Activated CD8-positive, alpha-beta memory T cell treated with anti-CD3 and anti-CD28 coated beads for 1 hour (primary cell): ENCODE measurements around the gene POU2AF3.

ENCODE experiments used
- DNase-seq, 2 donors: peaks; one replicate each; pipeline ENCODE4 v3.0.0-alpha.2; 2020; ENCODE audit warnings: low read depth in 1 of 2; ENCODE audit errors: extremely low read depth in 1 of 2

The POU2AF3 gene

DNA sequence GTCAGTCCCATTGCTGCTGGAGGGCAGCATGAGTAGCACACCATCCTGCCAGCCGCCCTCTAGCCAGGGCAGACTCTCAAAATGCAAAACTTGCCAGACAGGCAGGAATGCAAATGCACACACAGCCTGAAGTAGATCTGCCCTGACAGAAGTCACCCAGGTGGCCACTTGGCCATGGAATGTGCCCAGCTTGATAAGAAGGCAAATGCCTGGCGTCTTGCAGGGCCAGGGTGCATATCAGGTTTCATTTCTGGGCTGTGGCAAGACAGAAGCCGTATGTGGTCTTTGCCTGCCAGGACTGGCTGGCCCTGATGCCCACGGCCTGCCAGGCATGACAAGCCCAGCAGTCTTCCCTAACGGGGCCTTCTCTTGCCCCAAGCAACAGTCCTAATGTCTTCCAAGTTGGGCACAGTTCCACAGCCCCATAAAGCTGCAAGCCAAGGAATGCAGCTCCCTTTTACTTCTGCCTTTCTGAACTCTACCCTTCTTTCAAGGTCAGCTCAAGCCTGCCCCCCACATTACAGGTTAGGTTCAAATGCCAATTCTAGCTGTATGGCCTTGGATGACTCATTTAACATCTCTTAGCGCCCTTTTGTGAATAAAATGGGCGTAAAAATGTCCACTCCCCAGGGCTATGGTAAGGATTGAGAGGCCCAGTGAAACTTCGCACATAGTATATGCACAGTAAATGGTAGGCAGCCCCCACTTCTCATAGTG lies 29.7 kb downstream of the POU2AF3 start:
- DNase-seq: no peak

DNA sequence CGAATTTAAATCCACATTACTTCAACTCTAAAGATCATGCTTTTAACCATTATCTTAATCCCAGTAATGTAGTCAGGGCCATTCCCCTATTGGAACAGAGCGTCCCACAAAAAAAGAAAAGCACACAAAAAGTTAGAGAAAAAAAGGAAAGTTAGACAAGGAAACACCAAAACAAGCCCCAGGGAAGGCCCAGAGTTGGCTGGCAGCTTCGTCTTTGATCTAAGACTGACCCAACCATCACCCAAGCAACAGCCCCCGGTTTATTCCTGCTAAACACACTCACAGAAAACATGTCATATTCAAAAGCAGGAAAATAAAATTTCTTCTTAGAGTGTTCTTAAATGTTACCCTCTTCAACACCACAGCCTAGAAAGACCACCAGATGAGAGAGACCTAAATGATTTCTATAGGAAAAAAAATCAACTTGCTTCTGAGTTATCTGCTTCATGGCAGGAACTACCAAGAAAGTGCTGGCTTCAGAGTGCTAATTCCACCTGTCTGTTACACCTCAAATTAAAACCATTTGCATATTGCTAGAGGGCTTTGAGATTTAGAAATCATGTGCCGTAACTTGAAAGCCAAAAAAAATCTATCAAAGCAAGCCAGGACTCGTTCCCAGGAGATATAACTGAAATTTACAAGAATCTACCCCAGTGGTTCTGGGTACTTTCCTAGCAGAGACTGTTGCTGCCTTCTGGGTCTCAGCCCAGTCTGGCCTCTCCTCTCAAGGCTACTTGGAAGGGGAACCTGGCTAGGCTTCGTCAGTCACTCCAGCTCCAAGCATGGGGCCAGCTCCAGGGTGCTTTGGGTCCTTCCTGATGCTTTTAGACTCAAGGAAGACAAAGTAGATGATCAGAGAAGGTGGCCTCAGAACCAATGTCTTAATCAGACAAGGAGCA lies 31.2 kb downstream of the POU2AF3 start:
- DNase-seq: no peak

DNA sequence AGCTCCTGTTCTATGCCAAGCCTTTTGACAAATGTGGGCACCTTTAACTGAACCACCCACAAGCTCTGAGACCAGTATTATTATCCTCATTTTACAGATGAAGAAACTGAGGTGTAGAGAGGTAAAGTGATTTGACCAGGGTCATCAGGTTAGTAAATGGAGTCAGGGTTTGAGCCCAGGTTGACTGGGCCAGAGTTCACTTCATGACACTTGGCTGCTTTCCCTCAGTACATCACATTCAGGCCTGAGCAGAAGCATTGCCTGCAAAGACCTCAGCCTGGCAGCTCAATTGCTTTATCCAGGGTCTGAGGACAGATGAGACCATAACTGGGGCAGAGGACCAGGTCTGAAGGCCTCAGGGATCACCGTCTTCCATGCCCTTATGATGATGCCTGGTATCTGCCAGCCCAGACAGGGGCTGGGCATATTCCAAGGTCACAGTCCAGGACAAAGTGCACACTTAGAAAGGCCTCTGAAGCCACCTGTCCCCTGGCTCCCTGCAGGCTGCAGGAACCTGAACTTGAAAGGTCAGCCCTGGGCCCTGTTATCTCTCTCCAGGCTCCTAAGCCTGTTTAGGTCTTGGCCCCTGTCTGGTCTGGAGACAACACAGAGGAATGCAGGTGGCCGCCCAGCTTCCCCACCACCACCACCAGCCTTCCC lies 32.0 kb downstream of the POU2AF3 start:
- DNase-seq: no peak

DNA sequence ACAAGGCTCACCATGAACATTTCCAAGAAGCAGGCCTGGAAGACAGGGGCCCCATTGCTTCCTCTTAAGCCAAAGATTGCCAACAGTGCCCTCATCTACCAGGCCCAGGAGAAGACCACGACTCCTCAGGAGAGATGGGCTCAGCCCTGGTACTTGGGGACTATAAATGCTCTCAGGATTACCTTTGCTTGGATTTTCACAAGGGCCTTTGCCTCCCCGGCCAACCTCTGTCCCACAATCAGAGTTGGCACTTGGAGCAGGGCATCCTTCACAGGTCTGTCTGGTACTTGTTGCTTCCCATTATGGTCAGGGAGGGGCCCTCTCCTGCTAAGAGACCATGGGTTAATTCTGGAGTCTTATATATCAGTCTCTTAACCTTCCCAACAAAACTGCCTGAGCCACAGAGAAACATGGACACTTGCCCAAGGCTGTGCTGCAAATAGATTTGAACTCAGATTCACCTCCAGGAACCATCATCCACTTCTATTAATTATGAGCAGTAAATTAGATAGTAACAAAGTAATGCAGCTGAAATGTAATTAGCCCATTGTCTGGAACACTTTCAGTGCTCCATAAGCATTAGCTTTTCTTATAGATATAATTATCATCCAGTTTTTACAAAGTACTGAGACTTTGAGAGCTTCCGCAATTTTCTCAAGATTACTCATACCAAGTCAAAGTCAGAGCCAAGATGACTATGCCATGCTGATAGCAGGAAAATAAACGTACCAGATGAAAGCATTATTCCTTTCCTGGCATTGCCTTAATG lies 33.5 kb downstream of the POU2AF3 start:
- DNase-seq: no peak

DNA sequence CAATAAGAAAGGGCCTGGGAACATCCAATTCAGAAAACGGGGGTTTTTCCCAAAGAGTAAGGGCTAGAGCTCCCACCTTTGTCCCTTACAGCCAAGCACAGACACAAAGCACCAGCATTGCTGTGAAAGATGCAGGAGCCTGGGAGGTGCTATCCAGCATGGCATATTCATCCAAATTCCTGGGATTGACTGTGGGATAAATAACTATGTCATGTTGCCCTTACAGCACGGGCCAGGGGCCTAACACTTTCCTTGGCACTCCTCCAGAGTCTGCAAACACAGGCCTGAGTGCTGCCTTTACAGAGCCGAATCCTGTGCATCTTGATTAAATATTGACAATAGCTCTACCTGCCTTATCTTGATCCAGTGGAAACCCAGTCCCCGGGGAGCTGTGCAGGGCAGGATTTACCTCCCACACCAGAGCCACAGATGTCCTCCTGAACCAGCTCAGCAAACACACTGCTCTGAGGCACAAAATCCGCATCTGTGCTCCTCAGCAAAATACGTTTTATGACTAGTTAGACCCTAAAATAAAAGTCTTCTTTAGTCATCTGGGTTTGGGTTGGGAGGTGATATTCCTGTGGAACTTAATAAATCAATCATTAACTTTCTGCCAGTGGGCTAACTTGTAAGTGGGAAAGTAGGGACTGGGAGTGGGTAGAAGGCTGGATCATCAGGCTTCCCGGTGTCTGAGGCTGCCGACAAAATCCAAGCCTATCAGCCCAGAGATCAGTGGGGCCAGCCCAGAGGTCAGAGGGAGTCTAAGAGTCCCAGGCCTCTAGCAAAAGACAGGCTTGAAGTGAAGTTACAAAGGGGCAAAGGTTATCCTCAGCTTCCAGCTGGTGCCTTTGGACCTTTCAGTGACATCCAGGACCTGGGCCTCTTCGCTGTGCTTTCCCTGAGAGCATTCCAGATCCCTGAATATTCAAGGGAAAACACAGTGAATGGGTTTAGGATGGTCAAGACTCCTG lies 36.5 kb downstream of the POU2AF3 start:
- no peak for DNase-seq

DNA sequence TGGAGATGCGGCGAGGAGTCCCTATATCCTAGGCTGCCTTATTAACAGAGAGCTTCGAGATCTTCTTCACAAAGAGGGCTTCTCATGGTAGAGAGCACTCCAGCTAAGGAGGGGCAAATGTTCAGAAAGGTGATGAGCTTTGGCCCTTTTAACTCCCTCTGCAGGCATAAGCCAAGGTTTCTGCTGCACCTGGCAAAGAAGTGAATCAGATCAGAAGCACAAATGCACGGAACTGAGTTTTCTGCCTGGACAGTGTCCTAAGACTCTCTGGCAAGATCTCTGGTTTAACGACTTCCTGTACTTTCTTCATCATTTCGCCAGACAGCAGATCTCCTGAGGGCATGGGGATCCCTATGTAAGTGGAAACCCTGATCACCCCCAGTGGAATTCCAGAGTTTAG lies 37.2 kb downstream of the POU2AF3 start:
- no peak for DNase-seq

DNA sequence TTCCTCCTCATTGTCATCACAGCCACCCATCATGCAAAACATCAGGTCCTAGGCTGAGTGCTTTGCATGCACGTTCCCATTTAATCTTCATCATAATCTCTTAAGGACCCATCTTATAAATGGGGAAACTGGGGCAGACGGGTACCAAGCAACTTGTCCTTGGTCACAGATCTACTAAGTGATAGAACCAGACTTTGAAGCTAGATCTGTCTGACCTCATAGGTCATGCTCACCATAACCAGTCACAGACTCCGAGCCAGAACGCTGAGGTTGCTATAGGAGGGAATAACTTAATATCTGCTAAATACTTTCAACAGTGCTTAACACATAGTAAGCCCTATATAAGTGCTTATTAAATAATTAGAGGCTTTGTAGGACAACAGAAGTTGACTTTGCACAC lies 37.7 kb downstream of the POU2AF3 start:
- DNase-seq: no peak

DNA sequence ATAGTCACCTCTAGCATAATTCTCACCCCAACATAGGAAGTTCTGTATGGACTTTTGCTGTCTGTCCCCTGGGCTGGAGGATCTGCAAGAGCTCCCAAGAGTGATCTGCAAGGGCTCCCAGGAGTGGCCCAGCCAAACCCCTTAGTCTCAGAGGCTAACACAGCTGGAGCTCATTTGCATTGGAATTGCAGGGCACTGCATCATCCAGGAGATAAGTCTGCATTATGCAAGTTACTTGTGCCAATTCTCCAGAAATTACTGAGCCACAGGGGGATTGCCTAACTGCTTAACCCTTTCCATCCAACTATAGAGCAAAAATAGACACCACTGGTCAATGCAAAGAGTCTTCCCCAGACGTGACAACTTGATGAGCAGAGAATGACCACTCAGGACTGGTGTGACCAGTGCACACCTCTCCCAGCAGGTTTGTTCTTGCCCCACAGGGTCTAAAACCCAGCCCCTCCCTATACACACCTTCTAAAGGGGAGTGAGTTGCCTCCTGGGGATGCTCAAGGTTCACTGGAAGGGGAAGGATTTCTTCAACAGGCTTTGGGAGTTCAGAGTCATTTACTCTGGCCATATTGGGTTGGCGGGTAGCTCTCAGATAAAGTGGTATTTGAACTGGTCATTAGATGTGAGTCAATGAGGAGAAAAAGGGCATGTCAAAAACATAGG lies 38.4 kb downstream of the POU2AF3 start:
- no peak for DNase-seq

DNA sequence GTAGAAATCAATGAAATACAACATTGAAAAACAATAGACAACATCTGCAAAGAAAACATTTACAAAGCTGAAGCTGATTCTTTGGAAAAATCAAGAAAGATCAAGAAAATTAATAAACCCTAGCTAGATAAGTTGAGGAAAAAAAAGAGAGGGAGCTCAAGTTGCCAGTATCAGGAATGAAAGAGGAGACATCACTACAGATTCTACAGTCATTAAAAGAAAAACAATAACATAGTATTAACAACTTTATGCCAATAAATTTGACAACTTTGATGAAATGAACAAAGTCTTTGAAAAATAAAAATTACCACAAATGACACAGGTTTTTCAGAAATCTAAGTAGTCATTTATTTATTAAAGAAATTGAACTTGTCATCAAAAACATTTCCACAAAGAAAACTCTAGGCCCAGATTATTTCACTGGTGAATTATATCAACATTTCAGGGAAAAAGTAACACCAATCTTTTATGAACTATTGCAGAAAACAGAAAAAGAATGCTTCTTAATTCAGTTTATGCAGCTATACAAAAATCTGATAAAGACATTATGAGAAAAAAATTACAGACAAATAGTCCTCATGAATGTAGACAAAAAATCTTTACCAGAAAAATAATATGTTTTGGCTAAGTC lies 41.5 kb downstream of the POU2AF3 start:
- DNase-seq: no peak

DNA sequence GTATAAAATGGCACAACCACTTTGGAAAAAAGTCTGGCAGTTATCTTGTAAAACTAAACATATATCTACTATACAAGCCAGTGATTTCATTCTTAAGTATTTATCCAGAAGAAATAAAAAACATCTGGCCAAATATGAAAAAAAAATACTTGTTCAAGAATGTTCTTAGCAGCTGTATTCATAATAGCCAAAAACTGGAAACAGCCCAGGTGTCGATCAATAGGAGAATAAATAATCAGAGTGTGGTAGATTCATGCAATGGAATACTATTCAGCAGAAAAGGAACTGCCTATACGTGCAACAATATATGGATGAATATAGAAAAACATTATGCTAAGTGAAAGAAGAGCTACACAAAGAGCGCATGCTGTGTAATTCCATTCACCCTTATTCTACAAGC lies 44.0 kb downstream of the POU2AF3 start:
- DNase-seq: no peak

DNA sequence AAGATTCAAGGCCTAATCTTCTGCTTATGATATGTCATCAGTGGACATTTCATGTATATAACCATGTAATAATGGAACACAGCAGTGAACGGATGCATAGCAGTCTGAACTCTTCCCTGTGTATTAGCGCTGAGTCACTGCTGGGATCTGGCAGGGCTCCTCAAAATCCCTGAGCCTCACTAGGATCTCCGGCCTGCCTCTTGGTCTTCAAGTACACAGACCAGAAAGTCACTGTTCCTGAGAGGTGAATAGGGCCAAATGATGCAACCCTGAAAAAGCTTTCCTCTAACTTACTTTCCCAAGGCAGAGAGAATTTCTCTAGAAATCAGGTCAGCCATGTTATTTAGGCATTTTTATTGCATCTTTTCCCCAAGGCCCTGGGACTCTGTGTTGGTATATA lies 45.7 kb downstream of the POU2AF3 start:
- DNase-seq: no peak

DNA sequence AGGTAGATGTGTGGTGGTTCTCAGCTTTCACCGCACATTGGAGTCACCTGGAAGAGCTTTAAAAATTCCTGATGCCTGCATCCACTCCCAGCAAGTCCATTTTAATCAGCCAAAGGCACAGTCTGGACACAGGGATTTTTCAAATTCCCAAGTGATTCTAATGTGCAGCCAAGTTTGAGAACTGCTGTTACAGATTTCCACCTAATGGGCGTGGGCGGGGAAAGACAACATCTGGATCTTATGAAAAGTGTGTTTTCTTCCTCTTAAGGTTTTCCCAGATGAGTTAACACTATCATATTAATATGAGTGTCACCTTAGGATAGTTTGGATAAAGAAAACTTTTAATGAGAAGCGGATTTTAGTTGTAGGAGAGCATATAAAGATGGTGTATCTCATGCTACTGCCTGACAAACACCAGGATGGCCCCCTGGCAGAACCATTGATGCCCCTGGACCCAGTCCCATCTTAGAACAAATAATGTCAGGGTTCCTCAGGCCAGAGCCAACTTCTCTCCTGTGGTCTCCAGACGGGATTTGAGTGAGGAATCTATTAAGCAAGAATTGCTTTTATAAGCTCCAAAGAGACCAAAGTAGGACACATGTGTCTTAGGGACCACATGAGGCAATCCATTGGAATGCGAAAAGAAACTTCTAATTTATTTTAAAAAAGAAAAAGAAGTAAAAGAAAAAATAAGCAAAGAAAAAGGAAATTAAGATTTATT lies 48.8 kb downstream of the POU2AF3 start:
- no peak for DNase-seq

DNA sequence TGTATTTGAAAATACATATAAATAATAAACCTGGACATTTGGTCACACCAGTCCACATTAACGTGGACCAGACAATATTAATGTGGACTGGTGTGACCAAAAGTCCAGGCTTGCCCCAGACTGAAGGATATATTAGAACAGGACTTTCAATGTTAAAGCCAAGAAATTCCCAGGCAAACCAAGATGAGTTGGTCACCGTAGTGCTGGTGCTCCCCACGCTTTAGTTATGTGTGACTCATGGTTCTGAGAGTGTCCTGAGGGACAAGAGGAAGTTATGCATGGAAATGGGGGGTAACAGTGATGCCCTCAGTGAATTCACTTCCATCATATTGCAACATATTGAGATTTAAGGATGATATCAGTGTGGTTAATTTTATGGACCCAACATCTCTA lies 49.4 kb downstream of the POU2AF3 start:
- DNase-seq: no peak

DNA sequence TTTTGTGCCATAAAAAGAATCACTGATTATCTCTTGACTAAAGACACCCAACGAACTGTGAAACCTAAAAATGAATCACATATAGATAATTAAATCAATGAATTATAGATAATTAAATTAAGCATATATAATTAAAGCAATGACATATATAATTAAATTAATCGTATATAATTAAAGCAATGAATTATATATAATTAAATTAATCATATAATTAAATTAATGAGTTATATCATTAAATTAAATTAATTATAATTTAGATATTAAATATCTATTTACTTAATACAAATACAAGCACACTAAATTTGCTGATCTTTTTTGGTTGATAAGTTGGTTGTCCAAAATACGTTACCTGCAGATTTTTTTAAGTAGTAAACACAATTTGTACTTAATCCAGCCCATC lies 49.8 kb downstream of the POU2AF3 start:
- no peak for DNase-seq

DNA sequence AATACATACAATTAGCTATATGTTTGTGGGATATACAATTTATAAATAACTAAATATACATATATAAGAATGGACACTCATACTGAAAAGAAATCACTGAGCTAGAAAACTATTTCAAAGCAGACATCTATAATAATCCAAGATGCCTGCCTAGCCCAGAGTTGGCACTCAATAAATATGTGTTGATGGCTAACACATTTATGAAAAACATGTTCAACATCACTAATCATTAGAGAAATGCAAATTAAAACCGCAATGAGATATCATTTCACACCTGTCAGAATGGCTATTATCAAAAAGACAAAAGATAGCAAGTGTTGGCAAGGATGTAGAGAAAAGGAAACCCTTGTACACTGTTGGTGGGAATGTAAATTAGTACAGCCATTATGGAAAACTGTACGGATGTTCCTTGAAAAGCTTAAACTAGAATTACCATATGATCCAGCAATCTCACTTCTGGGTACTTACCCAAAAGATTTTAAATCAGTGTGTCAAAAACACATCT lies 50.9 kb downstream of the POU2AF3 start:
- DNase-seq: no peak

DNA sequence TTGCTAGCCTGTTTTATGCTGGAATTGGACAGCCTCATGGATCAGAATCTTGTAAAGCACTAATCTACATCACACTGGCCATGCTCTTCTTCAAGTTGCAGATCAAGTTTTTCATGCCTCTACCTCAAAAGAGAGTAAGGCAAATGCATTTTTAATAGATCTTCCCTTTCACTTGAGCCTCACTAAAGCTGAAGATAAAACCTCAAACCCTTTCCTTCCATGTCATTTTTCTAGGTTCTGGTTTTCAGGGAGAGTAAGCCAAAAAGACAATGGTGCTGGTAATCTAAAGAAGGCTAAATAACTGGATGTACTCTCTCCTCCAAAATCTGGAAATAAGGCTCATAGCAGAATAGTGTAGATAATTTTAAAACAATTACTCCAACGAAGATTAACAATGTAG lies 52.5 kb downstream of the POU2AF3 start:
- DNase-seq: no peak

DNA sequence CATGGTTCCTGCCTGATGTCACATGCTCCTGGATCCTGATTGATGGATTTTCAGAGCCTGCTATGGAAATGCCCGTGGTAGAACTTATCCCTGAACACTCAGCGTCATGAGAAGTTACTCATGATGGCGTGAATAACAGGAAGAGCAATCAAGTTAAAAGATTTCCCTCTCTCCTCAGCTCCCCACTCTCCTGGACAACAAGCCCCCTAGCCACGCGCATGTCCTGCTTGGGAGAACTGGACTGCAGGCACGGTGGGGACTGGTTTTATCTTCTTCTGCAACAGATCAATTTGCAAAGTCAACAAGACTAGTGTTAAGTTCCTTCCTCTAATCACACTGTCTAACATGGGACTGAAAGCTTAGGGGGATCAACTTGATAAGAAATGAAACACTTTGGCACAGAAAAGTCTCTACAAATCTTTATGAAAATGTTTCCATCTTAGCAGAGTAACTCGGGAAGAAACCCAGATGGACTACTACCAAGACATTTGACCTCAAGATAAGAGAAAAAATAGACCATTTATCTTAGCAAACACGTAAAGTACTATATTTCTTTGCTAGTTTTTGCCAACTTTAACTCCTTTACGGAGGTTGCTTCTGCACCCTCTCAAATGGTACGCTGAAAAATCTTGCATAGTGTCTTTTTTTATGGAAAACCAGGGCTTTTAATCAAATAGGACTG lies 53.2 kb downstream of the POU2AF3 start:
- no peak for DNase-seq
